ENCODE measurements around the gene COL1A1. TPM values are rescaled to one million over a fixed set of nuclear protein-coding genes. Genes with fewer than 3 reads are reported as not detected.

The COL1A1 gene
- total RNA-seq, 4 donors from 2014 or later = 12.2 to 57.3 (median 18.5) TPM

- Histone ChIP-seq H3K4me1 (peaks cover 24 to 33% of the 10 kb centered on the region in 2 donors), H3K27ac (no peak overlapping the region)
These were observed 57.8 kb downstream of the COL1A1 start for GRCh38 chr17:50143461-50144176.

GRCh38 chr17:50141745-50142110 is 59.7 kb downstream of the COL1A1 start:
- H3K4me3 ChIP-seq (replicated peaks in 1 of 3) = no peak overlapping the region
- no peaks in the 10 kb centered on the region for H3K9me3 ChIP-seq
- H3K4me1 ChIP-seq = peaks cover 5 to 14% of the 10 kb centered on the region in 2 donors
- WGBS, 2 donors = 69 to 71% methylated on average over 8 of the region's 8 CpGs
- peaks cover 52 to 59% of the 10 kb centered on the region in 2 donors for H3K36me3 ChIP-seq
- no peak for DNase-seq
- H3K27ac ChIP-seq = no peak overlapping the region
- intact Hi-C loops (cut with DNase I) = no loop called here
- no peak for TF ChIP-seq CTCF (IDR thresholded peaks at IDR 0.05)
- no peak for TF ChIP-seq POLR2A (IDR thresholded peaks at IDR 0.05)
- H3K27me3 ChIP-seq = no peaks in the 10 kb centered on the region

More at GRCh38 chr17:50143461-50144176, 57.8 kb downstream of the COL1A1 start:
- no peak for DNase-seq
- intact Hi-C loops (cut with DNase I) = no loop called here
- no peaks in the 10 kb centered on the region for H3K27me3 ChIP-seq
- 91 to 95% methylated on average over 17 of the region's 20 CpGs for WGBS, 2 donors
- peaks cover 42 to 48% of the 10 kb centered on the region in 2 donors for H3K36me3 ChIP-seq
- TF ChIP-seq POLR2A (IDR thresholded peaks at IDR 0.05) = no peak
- TF ChIP-seq CTCF (IDR thresholded peaks at IDR 0.05) = no peak
- no peaks in the 10 kb centered on the region for H3K9me3 ChIP-seq
- no peak overlapping the region for H3K4me3 ChIP-seq (replicated peaks in 1 of 3)

GRCh38 chr17:50141026-50141744 is 60.2 kb downstream of the COL1A1 start:
- intact Hi-C loops (cut with DNase I) = no loop called here
- Histone ChIP-seq H3K4me3 (replicated peaks in 1 of 3) (no peak overlapping the region), H3K9me3 (no peaks in the 10 kb centered on the region), H3K4me1 (peaks cover 0 to 9% of the 10 kb centered on the region in 2 donors), H3K27ac (no peak overlapping the region), H3K27me3 (no peaks in the 10 kb centered on the region), H3K36me3 (peaks cover 55 to 61% of the 10 kb centered on the region in 2 donors)
- whole genome bisulfite sequencing, 2 donors = 85 to 90% methylated on average over 16 of the region's 16 CpGs
- TF ChIP-seq CTCF (IDR thresholded peaks at IDR 0.05) (no peak), POLR2A (IDR thresholded peaks at IDR 0.05) (no peak)
- DNase-seq = no peak

DNA sequence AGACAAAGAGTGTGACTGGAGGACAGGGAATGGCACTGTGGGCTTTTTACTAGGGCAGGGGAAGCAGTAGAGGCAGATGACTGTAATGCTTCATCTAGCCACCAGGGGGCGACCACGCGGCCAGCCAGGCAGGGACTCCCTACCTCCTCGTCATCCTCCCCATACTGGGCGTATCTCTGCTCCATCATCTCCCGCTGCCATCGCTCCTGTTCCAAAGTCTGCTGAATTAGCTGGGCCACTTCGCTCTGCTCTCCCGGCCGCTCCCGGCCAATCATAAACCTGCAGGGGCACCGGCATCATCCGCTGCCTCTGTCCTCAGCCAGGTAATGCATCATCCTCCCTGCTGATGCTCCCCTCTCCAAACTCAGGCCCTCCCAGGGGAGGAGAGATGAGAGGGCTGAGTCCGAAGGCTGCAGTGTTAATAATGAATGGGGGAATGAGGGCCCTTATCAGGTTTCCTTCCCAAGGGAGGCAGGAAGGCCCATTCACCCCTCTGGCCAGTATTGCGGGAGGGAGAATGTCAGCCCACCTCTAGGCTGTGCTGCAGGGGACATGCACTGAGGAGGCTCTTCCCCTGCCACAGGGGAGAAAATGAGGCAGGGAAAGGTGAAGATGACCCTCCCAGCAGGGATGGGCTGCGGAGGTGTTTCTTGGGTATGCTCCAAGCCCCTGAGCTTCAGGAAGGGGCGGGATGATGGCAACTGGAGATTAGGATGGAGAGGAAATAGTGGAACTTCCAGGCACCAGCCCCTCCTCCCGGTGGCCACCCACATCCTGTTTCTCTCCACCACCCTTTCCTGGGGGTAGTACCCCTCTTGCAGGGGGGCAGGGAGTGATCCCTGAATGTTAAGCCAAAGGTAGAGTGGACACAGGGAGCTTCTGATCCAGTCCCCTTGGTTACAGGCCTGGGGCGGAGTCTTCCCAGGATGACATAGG is 61.2 kb downstream of the COL1A1 start:
- WGBS, 2 donors = 51 to 52% methylated on average over 19 of the region's 19 CpGs
- TF ChIP-seq POLR2A (IDR thresholded peaks at IDR 0.05) = no peak
- TF ChIP-seq CTCF (IDR thresholded peaks at IDR 0.05) = peak; percentile 82 to 93 (median 86)
- no peaks in the 10 kb centered on the region for H3K9me3 ChIP-seq
- intact Hi-C loops (cut with DNase I) = no loop called here
- peaks cover 64 to 70% of the 10 kb centered on the region in 2 donors for H3K36me3 ChIP-seq
- H3K27me3 ChIP-seq = no peaks in the 10 kb centered on the region
- DNase-seq = peak; percentile 61 to 66
- peaks cover 0 to 4% of the 10 kb centered on the region in 2 donors for H3K4me1 ChIP-seq
- H3K27ac ChIP-seq = no peak overlapping the region
- no peak overlapping the region for H3K4me3 ChIP-seq (replicated peaks in 1 of 3)
